Ovary (tissue), 3 donors: ENCODE results near the gene LPIN2.

ENCODE experiments used
- CTCF ChIP-seq, 3 donors: fragments of 450-650 bp in 2 of 3; fragments of 200-600 bp in 1 of 3; IDR thresholded peaks; one replicate each; pipeline versions ENCODE4 v1.5.1 to v1.8.0; 2016 to 2022; ENCODE audit warnings: antibody characterized with exemption in 3 of 3, mild to moderate bottlenecking in 1 of 3
- EP300 ChIP-seq: sonication (generic); formaldehyde crosslinking; IDR thresholded peaks from one replicate; pipeline ENCODE4 v1.6.1; 2017; ENCODE audit warnings: antibody characterized with exemption
- POLR2A ChIP-seq: fragments of 450-650 bp; IDR thresholded peaks from one replicate; pipeline ENCODE4 v1.6.1; 2017; ENCODE audit warnings: antibody characterized with exemption, mild to moderate bottlenecking, moderate library complexity
- donor health status: DM: no; HTN: no; CAD: no.

- TF ChIP-seq CTCF (IDR thresholded peaks at IDR 0.05): no peak
- TF ChIP-seq POLR2A: no peak
- no peak for TF ChIP-seq EP300
Observed at GRCh38 chr18:3054214-3054613, 41.3 kb upstream of the LPIN2 start.
